ENCODE data around the gene AZU1.

The AZU1 gene

DNA sequence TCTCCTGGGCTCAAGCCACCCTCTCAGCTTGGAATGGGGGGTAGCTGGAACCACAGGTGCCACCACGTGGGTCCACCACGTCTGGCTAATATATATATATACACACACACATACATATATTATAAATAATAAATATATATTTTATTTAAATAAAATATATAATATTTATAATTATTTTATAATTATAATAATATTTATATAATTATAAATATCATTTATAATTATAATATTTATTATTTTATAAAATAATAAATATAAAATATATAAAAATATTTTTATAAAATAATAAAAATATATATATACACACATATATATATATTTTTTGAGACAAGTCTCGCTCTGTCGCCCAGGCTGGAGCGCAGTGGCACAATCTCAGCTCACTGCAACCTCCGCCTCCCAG, 26.9 kb downstream of the AZU1 start:
- no peak for DNase-seq (ENCODE audit: low read depth in 2 of 2)

GRCh38 chr19:855142-855541, 27.5 kb downstream of the AZU1 start:
- DNase-seq (ENCODE audit: low read depth in 2 of 2): no peak

DNA sequence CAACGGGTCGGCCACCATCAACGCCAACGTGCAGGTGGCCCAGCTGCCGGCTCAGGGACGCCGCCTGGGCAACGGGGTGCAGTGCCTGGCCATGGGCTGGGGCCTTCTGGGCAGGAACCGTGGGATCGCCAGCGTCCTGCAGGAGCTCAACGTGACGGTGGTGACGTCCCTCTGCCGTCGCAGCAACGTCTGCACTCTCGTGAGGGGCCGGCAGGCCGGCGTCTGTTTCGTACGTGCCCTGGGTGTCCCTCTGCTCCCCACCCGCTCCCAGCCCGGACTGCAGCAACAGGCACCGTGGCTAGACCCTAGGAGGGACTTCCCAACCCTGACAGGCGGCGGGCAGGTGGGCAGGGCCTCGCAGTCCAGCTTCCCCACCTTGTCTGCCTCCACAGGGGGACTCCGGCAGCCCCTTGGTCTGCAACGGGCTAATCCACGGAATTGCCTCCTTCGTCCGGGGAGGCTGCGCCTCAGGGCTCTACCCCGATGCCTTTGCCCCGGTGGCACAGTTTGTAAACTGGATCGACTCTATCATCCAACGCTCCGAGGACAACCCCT, 28.0 kb downstream of the AZU1 start:
- DNase-seq (ENCODE audit: low read depth in 2 of 2): no peak

DNA sequence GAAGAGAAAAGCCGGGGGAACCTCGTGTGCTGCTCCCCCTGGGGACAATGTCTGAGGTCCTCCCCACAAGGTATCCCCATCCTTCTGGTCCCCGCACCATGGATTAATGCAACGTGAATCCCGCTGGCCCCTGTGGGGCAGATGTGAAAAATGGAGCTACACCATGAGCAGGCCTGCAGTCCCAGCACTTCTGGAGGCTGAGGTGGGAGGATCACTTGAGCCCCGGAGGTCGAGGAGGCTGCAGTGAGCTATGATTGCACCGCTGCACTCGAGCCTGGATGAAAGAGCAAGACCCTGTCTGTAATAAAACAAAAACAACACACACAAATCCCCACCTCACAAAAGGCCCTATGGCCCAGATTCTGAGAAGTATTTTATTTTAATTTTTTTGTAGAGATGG, 30.6 kb downstream of the AZU1 start:
- no peak for DNase-seq (ENCODE audit: low read depth in 2 of 2)

- no peak for DNase-seq (ENCODE audit: low read depth in 2 of 2)
Measured at GRCh38 chr19:858868-859843, 31.5 kb downstream of the AZU1 start, which contains the start of gene CFD. TSS of gene CFD (plus strand) at chr19:859664. CDS start at chr19:859690, 26 bp downstream.

DNA sequence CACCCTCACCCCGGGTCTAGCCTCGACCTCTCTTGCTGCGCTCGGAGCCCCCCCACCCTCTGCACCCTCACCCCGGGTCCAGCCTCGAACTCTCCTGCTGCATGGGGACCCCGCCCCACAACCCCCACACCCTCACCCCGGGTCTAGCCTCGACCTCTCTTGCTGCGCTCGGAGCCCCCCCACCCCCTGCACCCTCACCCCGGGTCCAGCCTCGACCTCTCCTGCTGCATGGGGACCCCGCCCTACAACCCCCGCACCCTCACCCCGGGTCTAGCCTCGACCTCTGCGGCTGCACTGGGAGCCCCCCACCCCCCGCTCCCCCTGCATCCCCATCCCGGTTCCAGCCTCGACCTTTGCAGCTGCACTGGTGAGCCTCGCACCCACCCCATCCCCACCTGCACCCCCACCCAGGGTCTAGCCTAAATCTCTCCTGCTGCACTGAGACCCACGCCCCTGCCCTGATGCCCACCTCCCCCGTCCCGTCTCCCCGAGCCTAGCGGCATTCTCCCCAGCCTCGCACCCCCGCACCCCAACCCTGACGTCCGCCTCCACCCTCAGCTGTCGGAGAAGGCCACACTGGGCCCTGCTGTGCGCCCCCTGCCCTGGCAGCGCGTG, 33.6 kb downstream of the AZU1 start:
- no peak for DNase-seq (ENCODE audit: low read depth in 2 of 2)

GRCh38 chr19:861756-862580, 34.3 kb downstream of the AZU1 start:
- no peak for DNase-seq (ENCODE audit: low read depth in 2 of 2)

DNA sequence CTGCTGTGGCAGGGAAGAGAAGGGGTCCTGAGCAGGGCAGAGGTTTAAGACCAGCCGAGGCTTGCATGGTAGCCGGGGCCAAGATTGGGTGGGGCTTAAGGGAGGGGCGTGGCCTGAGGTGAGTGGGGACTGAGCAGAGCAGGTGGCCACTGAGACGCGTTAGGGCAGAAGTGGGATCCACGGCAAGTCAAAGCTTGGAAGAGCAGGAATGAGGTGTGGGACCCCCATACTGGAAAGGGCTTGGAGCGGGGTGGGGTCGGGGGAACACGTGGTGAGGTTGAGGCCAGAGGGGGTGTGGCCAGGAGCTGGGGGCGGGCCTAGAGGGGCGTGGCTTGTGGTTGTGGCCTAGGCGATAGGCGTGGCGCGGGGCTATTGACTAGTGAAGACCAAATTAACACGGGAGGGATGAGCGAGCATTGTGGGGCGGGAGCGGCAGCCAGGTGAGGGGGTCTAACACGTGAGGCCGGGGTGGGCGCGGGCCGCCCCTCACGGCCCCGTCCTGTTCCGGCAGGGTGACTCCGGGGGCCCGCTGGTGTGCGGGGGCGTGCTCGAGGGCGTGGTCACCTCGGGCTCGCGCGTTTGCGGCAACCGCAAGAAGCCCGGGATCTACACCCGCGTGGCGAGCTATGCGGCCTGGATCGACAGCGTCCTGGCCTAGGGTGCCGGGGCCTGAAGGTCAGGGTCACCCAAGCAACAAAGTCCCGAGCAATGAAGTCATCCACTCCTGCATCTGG, 35.1 kb downstream of the AZU1 start:
- DNase-seq (ENCODE audit: low read depth in 2 of 2): no peak

GRCh38 chr19:863315-863620, 35.6 kb downstream of the AZU1 start:
- DNase-seq (ENCODE audit: low read depth in 2 of 2): no peak

DNA sequence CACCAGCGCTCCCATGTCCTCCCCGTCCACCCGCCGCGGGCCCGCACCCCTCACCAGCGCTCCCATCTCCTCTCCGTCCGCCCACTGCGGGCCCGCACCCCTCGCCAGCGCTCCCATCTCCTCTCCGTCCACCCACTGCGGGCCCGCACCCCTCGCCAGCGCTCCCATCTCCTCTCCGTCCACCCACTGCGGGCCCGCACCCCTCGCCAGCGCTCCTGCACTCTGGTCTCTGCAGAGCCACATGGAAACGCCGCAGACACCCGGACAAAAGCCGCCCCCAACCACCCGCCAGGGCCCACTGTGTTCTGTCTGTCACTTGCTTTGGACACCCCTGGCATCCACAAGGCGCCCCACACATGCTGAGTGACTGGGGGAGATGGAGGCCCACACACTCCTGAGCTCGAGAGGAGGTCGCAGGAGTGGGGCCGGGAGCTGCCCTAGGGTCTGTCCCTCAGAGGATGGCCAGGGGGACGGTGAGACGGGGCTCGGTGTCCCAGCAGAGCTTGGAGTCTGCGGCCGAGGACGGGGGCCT, 39.2 kb downstream of the AZU1 start:
- no peak for DNase-seq (ENCODE audit: low read depth in 2 of 2)

DNA sequence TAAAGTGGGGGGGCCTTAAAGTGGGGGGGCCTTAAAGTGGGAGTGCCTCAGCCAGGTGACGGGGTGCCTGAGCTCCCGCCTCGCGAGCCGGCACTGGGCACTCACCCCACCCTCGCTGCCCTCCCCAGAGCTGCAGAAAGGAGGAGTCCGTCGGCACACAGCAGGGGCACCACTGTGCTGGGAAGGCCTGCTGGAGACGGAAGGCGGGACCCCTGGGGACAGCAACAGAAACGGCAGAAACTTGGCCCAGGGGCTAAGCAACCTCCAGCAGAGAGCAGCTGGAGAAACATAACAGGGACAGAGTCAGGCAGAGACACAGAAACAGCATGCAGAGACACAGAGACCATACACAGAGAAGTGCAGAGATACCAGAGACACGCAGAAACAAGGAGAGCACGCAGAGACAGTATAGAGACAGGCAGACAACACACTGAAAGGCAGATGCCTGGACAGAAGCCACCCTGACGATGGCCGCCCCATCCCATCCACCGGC, 39.7 kb downstream of the AZU1 start:
- DNase-seq (ENCODE audit: low read depth in 2 of 2): no peak

GRCh38 chr19:867855-868457, 40.3 kb downstream of the AZU1 start:
- no peak for DNase-seq (ENCODE audit: low read depth in 2 of 2)

GRCh38 chr19:868458-869244, 41.0 kb downstream of the AZU1 start:
- no peak for DNase-seq (ENCODE audit: low read depth in 2 of 2)

DNA sequence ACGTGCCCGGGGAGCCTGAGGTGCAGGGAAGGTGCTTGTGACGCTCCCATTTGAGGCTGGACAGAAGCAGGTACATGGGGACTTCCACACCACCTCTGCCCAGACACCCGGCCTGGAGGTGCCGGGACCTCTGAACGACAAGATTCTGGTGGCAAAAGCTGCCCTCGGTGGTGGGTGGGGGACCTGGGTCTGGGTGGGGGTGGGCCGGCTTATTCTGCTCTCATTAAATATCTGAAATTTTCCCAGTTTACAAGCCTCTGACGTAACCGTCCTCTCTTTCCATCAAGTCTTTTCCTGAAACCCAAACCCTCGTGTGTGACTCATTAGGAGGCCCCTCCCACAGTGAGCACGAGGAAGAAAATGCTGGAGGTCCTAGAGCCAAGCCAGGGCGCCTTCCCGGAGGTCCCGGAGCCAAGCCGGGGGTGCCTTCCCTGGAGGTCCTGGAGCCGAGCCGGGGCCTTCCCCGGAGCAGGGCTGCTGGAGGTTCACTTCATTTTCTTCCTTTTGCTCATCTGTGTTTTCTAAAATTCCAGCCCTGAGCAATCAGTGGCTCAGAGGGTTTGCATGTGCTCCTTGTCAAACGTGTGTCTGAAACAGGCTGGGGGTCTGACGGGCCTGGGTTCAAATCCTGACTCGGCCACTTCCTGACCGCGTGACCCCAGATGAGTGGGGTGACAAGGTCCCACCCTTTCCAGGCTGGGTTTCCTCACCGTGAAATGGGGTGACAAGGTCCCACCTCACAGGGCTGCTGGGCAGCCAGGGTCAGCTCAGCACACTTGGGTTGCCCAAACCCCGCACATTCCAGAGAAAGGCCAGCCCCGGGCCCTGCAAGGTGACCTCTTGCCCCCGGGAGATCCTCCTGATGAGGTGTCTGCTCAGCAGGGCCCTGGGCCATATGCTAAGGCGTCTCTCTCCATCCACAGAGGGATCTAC, 41.9 kb downstream of the AZU1 start:
- DNase-seq (ENCODE audit: low read depth in 2 of 2): peak; percentile 90 to 93

DNA sequence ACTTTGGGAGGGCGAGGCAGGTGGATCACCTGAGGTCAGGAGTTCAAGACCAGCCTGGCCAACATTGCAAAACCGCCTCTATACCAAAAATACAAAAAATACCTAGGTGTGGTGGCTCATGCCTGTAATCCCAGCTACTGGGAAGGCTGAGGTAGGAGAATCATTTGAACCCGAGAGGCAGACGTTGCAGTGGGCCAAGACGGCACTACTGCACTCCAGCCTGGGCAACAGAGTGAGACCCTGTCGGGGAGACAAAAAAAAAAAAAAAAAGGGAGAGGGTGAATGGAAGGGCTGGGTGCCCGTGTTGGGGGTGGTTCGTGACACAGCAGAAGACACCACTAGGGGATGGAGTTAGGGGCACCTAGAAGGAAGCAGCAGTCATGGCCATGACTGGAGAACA, 42.7 kb downstream of the AZU1 start:
- DNase-seq (ENCODE audit: low read depth in 2 of 2): no peak

DNA sequence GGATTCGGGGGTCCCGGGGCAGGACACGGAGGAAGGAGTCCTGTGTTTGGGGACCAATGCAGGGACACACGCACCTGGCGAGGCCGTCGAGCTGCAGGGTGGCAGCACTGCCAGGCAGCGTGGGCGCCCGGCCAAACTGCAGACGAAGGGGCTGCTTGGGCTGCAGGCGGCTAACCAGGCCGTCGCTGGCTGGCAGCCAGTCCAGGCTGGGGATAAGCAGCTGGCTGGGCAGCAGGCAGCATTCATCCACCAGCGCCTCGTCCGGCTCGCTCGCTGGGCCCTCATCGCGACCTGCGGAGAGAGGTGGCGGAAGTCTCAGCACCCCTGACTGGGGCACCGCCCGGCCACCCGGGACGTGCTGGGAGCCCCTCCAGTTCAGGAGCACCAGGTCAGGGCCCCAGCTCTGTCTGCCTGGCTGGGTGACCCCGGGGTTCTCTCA, 43.3 kb downstream of the AZU1 start:
- DNase-seq (ENCODE audit: low read depth in 2 of 2): no peak

DNA sequence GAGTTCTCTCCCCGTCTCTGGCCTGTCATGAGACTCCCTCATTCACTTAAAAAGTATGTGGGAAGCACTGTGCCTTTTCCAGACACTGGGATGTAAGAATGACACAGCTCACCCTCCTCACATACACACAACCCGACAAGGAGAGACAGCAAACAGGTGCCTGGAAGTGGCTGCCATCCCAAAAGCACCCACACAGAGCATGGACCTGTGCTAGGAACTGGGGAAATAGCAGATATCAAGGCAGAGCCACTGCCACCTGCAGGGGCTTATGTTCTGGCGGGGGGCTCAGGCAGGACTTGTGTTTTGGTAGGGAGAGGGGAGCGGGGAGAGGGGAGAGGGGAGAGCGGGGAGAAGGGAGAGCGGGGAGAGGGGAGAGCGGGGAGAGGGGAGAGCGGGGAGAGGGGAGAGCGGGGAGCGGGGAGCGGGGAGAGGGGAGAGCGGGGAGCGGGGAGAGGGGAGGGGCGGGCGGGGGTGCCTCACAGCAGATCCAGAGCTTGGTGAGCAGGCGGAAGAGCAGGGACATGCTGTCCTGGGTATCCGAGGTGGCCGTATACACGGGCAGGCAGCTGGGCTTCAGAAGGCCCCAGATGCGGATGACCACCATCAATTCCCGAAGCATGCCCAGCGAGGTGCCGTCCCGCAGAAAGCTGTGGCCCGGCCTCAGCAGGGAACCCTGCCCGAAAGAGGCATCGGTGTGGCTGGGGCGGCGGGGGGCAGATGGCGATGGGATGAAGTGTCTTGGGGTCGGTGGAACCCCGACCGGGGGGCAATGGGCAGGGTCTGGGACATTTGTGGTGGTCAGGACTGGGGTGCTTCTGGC, 44.0 kb downstream of the AZU1 start:
- DNase-seq (ENCODE audit: low read depth in 2 of 2): no peak
